ENCODE data around the gene BPIFA1.

The BPIFA1 gene

DNA sequence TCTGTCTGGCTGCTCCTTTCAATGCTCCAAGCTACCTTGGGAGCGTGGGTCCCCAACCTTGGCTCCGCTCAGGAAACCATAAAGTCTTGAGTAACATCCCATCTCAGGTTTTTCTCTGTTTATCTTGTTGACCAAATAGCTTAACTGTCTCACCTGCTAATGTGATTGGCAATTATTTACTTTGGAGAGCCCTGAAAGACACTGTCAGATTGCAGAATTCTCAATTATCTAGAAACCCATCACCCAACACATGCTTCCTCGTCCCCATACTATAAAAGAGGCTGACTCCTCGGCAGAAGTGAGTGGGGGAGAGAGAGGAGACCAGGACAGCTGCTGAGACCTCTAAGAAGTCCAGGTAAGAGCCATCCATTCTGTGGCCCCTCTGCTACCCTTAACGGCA lies at the start of gene BPIFA1:
BPIFA1 (plus strand) TSS at position 301 of the 400 bp plus-strand sequence. CDS start 1,716 bp downstream, outside the sequence.
- DNase-seq = no peak

DNA sequence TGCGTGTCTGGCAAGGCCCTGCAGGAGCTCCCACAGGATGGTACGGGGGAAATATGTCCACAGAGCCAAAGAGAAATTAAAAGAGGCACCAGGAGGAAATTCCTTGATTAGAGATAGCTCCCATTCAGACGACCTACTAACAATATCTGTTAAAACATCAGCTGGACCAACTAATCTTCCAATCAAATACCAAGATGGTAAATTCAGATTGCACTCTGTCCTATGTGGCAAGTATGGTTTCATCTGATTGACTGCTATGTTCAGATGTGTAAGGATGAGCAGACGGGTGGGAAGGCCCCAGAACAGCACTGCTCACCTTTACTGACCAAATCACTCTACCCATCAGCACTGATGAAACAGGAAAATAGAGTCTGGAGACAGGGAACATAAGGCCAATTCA lies 48.3 kb upstream of the BPIFA1 start:
- DNase-seq = no peak

DNA sequence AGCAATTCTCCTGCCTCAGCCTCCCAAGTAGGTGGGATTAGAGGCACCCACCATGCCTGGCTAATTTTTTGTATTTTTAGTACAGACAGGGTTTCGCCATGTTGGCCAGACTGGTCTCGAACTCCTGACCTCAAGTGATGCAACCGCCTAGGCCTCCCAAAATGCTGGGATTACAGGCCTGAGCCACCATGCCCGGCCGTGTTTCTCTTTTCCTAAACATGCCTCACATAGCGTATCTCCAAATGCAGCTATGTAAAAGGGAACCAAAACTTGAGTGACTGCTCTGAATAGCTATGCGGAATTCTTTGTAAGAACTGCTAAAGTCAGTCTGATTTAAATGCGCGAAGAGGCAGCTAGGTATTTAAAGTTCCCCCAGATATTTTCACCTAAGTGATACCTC lies 47.4 kb upstream of the BPIFA1 start:
- DNase-seq = no peak

DNA sequence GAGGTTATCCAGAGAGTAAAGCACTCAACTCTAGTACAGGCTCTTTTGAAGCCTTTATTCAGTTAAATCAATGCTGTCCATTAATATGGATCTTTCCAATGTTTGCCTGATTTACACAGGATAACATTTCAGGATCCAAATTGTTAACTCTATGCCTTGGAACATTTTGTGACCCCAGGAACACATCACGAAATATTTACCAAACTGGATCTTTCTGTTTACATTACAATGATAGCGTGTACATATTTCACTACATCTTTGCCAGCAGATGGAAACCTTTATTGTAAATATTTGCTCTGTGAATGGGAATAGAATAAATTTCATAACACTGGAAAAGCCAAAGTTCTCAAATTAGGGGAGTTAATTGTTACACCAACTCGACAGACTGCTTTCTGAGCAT lies 44.3 kb upstream of the BPIFA1 start:
- no peak for DNase-seq

DNA sequence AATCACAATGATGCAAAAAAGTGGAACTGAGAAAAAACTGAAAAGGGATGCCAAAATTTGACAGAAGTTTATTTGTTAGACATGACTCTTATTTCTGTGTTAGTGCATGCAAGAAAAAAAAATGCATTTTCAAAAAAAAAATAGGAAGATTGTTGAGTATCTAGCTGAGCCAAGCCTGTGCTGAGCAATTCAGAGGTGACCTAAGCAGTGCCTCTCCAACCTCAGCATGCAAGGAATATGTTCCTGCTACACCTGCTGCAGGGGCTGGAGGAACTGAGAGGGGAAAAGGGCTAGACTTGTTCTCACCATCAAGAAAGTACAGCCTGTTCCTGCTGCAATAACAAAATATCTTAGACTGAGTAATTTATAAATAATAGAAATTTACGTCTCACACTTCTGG lies 43.8 kb upstream of the BPIFA1 start:
- no peak for DNase-seq

DNA sequence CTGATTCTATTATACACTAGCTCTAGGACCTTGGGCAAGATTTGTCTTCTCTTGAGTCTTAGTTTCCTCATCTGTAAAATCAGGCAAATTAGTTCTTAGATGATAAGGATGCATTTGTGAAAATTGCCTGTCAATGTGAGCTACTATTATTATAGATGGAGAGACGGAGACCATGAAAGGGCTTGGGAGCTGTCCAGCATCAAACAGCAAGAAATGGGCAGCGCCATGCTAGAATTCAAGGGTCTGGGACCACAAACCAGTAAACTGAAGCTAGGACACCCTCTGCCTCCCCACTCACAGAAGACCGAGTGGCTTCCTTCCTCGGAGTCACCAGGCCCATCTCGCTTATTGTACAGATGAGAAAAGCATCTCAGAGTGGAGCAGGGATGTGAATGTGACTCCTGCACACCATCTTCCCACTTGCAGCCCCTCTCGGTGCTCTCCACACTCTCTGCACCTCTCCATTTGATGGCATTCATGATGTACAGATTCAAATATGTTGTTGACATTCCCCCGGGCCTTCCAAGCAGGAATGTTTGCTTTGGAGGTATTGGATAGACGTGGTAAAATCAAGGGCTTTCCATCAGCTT lies 42.8 kb upstream of the BPIFA1 start:
- no peak for DNase-seq

DNA sequence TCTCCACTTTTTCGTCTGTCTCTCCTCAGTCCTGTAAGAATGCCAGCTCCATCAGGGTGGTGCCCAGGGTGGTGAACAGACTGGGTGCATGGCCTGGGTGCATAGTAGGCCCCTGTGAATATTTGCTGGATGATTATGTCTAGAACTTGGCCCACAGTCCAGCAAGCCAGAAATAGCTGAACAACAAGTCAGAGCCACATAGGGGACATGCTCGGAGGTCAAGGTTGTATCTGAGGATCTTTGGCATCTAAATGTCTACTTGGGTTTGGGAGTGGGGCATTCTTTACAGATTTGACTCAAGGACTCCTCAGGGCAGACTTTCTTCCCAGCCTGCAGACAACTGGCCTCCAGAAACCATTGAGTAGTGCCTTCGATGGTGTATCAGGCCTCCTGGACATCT lies 36.8 kb upstream of the BPIFA1 start:
- no peak for DNase-seq

DNA sequence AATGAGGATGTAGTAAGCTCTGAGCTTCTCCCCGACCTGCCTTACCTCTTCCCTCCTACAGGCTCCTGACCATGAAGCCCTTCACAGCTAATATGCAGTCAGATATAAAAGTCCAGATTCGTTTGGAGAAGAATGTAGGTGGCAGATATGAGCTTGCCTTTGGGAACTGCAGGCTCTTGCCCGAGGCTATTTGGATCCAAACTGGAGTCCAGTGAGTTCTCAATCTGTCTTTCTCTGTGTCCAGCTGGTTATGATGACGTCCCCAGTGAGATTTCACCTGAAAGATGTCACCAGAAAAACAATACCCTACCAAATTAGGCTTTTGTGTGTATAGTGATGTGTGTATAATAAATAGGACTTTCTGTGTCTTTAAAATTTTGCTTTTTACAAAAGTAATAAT lies 33.3 kb upstream of the BPIFA1 start:
- DNase-seq = no peak

DNA sequence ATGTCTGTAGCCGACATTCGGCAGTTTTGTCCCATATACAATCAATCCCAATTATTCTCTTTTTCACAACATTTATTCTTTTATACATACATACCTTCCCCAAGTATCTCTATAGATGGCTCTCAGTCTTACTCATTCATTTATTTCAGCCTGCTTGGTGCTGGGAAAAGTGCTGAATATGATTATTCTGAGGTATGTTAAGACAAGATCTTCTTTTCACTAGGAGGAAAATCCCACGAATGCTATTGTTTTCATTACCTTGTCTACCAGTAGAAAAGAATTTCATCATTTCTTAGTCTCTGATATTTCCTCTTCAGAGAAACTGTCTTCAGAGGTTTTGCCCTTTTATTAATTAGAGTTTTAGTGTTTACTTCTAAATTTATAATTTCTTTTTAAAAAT lies 32.4 kb upstream of the BPIFA1 start:
- no peak for DNase-seq

DNA sequence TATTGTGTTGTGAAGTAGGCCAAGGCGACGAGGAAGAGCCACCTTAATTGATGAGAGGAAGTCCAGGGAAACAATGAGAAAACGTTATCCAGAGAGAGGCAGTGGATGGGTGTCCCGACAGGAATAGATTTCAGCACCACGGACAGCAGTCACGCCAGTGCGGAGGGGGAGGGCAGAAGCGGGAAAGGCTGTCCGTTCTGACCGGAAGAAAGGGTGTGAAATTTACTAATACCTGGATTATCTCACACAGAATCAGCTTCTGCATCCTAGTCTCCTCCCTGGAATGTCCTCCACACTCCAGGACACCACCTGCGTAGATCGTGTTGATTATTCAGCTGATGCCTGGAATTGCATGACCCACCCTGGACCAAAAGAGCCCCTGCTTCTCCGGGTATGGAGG lies 26.0 kb upstream of the BPIFA1 start:
- DNase-seq = no peak

DNA sequence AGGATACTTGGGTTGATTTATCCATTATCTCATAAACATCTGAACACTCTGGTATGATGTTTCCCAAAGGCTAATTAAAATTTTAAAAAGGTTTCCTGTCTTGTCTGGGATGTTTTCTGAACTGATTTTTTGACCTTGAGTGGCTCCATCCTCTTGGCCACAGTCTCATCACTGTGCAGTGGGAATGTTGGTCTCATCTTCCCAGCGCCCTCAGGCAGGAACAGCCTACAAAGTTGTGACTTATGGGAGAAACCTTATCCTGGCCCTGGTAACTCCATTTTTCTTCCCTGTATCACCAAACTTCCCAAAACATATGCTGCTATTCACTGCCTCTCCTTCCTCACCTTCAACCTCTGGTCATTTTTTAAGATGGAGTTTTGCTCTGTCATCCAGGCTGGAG lies 25.4 kb upstream of the BPIFA1 start:
- DNase-seq = no peak

DNA sequence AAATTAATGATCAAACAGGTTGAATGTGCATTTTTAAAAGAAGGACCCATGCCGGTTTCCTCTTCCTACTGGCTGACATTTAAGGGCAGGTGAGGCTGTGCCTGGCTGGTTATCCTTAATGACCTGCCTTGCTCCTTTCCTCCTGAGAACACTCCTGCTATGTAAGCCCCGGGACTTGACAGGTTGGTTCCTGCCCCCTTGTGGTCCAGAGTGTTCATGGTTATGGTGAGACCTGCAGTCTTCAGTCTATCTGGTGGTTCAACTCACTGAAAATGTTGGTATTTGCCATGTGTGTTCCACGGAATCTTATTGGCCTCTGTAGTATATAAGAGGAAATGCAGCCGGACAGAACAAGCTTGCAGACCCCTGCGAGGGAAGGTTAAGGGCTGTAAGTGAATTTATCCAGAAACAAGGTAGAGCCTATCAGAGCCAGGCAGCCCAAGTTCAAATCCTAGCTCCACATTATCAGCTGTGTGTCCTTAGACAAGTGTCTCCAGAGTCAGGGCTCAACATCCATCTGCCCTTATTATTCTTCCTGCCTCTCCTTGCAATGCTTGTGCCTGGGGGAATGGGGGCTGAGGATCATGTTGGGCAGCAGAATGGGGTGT lies 23.9 kb upstream of the BPIFA1 start:
- no peak for DNase-seq

DNA sequence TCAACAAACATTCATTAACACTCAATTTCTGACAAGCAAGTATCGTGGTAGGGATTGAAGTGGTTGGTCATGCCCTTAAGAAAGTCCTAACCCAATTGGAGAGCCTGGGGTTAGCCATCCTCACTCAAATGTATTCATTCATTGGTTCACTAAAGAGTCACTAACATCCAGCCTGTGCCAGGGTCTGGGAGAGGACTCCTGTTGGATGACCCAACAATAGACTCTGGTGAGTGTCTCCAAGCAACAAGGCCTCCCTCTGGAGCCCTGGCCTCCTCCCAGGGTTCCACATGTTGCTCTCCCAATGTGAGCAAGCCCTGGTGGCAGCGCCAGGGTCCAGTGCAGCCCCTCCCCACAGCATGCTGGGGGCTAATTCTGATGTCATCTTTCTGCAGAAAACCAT lies 18.7 kb upstream of the BPIFA1 start, which contains the start of gene BPIFA3:
BPIFA3 (plus strand) TSS at position 301 of the 400 bp plus-strand sequence. CDS start 185 bp downstream, outside the sequence.
- no peak for DNase-seq

DNA sequence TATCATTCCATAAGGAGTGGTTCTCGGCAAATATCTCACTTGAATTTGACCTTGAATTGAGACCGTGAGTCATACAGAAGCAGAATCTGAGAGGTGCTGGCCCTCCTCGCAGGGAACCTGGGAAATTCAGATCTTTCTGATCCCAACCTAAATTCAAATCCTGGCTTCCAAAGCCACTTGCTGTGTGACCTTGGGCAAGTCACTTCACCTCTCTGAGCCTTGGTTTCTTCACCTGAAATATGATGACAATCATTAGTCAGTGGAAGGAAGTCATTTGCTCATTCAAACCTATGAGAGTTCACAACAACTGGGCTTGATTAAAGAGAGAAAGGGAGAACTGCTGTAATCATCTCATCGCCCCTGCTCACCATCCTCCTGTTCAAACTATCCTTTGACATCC lies 11.4 kb upstream of the BPIFA1 start:
- no peak for DNase-seq

DNA sequence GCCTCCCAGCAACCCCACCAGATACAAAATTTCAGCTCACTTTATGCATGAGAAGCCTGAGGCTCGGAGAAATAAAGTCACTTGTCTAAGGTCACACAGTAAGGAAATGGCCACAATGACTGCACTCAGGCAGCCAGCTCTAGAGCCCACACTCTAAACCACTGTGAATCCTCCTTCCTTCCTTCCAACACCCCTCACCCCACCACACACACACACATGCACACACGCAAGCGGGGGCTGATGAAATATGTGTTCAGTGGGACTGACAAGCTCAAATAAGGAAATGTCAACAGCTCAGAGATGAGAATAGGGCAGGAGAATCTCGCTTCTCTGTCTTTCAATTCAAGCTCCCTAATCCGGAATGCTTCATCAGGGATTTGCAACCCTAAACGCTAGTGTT lies 6.0 kb upstream of the BPIFA1 start:
- no peak for DNase-seq

DNA sequence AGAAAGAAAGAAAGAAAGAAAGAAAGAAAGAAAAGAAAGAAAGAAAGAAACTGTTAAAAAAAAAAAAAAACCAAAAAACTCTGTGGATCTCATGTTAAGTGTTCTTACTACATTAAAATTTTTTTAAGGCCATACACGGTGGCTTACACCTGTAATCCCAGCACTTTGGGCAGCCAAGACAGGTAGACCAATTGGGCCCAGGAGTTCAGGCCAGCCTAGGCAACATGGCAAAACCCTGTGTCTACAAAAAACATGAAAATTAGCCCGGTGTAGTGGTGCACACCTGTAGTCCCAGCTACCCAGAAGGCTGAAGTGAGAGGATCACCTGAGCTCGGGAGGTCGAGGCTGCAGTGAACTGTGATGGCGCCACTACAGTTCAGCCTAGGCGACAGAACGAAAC lies 4.6 kb upstream of the BPIFA1 start:
- no peak for DNase-seq

DNA sequence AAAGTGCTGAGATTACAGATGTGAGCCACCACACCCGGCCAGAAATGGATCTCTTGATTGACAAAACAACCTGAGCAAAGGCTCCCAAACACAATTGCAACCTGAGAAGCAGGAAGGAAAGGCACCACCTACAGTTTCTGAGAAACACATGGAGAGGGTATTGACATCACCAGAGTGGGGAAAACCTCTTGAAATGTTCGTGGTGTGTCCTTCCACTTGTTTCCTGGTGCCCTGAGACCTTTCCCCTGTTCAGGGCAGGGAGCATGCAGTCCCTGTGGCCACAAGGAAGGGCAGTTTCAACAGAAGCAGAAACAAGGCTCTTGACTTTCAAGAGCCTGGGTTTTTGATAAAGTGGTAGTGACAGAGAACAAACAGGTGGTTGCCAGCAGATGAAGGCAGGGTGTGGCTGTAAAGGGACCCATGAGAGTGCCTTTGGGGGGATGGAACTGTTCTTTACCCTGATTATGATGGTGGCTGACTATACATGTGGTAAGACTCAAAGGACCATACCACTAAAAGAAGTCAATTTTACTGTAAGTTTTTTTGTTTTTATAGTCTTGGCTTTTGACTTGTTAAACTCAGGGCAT lies 3.2 kb upstream of the BPIFA1 start:
- DNase-seq = no peak

DNA sequence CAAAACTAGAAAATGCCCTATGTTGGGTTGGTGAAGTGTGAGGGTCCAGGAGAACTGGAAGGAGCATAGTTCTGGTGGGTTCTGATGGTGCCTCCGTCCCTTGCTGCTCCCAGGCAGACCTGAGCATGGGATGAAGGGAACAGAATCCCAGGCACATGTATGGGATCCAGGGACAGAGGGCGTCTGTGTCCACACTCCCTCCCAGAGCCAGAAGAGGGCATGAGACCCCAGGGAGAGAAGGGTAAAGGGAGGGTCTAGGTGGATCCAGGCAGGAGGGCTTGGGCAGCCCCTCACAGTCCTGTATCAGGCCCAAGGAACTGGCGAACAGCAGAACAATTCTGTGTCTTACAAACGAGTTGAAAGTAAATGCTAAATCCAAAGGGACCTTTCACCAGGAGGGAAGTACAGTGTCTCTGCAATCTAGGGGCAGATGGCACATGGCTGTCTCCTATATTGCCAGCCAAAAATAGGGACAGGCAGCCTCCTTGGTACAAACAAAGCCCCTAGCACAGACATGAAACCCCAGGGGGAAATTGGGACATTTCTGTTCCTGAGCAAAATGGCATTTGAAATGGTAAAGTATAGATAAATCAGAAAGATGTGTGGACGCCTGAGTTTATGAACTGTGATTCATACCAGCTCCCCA lies 2.5 kb upstream of the BPIFA1 start:
- DNase-seq = no peak

DNA sequence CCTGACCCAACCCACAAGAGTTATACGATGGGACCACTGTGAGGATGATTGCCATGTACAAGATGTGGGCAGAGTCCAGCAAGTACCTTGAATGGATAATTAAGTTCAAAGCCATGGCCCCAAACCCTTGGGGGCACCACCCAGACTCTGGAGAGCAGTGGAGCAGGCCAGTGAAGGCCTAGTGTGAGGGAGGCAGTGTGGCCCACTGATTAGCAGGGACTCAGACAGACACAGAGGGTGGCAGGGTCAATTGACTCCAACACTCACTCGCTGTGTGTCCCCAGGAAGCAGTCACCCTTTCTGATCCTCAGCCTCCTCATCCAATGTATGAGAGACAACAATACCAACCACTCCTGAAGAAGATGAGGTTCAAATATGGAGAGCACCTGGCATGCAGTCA lies 1.7 kb upstream of the BPIFA1 start:
- DNase-seq = no peak

DNA sequence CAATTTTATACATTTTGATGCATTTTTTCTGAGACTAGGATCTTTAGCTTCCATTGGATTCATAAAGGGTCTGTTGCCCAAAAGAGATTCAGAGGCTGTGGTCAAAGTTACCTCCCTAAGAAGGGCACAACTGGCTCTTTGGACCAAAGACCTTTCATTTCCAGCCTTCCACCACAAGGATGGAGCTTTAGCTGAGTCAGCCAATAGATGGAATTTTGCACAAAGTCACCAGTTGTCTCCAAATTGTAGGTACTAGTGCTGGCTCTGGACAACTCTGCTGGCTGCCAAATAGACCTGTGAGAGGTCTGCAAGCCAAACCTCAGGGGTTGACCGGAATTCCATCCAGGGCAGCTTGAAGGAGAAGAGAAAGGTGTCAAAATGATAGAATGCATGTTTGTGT lies 555 bp downstream of the BPIFA1 start:
- no peak for DNase-seq

DNA sequence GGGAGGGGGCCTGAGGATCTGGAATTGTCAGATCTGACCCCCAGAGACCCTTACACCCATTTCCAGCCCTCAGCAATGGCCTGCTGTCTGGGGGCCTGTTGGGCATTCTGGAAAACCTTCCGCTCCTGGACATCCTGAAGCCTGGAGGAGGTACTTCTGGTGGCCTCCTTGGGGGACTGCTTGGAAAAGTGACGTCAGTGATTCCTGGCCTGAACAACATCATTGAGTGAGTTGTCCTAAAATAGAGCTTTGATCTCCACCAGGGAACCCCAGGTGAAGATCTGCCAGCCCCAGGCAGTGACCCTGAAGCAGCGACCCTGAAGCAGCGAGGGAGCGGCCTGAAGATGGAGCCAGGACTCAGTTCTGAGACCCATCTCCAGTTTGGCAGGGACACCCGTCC lies 2.2 kb downstream of the BPIFA1 start:
- DNase-seq = no peak

DNA sequence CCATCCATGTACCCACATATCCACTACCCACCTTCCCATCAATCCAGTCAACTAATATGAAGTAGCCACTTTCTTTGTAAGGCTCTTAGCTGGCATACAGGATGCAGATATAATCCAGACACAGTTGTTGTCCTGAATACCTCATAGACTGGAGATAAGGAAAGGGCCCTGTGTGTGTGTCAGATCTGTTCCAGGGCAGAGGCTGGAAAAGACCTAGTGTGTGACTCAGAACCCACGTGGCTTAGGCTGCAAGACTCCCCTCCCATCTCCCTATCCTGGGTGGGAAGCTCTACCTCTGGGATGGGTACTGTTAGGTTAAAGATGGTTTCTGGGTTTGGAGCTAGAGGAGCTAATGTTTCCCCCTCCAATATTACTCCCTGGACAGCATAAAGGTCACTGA lies 3.6 kb downstream of the BPIFA1 start:
- no peak for DNase-seq

DNA sequence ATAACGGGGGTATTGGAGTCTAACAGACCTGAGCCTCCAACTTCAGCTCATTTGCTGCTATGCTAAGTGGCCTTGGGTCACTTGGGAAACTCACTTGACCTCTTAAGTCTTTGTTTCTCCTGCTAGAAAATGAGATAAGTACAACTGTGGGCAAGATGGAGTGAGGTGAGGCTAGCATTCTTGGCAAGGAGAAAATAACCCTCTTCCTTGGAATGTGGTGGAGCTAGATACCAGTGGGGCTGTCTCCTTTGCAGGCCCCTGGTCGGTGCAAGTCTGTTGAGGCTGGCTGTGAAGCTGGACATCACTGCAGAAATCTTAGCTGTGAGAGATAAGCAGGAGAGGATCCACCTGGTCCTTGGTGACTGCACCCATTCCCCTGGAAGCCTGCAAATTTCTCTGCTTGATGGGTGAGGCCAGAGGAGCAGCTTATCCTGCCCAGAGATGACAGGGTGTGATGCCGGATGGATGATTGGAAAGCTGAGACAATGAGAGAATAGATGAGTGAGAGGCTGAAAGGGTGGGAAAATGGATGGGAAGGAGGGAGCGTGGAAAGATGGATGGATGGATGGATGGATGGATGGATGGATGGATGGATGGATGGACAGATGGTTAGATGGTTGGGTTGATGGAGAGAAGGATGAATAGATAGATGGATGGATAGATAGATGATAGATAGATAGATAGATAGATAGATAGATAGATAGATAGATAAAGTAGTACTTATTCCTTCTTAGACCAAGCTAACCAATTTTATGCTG lies 4.4 kb downstream of the BPIFA1 start:
- no peak for DNase-seq

DNA sequence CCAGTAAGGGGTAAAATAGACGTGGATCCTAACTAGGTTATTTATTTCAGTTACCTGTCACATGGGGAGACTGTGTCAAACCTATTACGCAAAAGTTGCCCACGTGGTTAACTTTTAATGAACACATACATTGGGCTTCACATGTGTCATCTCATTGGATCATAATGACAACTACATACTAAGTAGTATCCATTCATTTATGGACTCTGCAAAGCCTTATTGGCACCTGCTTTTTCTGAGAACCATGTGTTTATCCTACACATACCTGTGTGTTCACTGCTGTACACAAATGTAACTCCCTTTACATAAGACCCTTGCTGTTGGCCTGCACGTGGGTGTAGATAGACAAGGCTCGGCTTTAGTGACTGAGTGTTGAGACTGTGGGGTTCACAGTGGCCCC lies 5.1 kb downstream of the BPIFA1 start:
- DNase-seq = no peak

All from activated CD4-positive, alpha-beta T cell treated with anti-CD3 and anti-CD28 coated beads for 1 hour (primary cell).